HG02571 (cell line): ENCODE data around the gene AQP10.
"Not testable (repeated sequence)": the region's sequence is repeated elsewhere in the genome, so short reads cannot be mapped to it uniquely, and the experiment has no call there.

Source experiments
- ATAC-seq: cut with Tn5 transposase; IDR thresholded peaks from one replicate; pipeline ENCODE4 v1.9.1; 2021; ENCODE audit warnings: mild to moderate bottlenecking, moderate library complexity; ENCODE audit not compliant: unreplicated experiment

The AQP10 gene

DNA sequence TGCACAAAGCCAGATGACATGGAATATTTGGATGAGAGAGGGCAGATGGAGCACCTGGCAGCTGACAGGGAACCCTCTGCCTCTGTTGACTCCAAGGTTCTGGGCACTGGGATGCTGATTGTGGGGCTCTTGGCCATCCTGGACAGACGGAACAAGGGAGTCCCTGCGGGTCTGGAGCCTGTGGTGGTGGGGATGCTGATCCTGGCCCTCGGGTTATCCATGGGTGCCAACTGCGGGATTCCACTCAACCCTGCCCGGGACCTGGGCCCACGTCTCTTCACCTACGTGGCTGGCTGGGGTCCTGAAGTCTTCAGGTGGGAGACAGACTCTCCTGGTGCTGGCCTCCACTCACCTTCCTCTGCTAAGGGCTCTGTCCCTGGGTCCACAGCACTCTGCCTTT is 2.6 kb downstream of the AQP10 start:
- ATAC-seq: no peak

DNA sequence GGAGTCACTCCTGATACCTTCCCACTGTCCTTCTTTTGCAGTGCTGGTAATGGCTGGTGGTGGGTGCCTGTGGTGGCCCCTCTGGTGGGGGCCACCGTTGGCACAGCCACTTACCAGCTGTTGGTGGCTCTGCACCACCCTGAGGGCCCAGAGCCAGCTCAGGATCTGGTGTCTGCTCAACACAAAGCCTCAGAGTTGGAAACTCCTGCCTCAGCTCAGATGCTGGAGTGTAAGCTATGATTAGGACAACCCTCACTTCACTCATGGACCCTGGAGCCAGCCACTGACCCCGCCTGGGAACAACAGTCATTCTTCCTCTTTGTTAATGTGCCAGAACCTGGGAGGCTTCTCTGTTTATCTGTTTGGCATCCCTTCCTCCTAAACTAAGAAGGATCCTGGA is 3.3 kb downstream of the AQP10 start:
- ATAC-seq: no peak

DNA sequence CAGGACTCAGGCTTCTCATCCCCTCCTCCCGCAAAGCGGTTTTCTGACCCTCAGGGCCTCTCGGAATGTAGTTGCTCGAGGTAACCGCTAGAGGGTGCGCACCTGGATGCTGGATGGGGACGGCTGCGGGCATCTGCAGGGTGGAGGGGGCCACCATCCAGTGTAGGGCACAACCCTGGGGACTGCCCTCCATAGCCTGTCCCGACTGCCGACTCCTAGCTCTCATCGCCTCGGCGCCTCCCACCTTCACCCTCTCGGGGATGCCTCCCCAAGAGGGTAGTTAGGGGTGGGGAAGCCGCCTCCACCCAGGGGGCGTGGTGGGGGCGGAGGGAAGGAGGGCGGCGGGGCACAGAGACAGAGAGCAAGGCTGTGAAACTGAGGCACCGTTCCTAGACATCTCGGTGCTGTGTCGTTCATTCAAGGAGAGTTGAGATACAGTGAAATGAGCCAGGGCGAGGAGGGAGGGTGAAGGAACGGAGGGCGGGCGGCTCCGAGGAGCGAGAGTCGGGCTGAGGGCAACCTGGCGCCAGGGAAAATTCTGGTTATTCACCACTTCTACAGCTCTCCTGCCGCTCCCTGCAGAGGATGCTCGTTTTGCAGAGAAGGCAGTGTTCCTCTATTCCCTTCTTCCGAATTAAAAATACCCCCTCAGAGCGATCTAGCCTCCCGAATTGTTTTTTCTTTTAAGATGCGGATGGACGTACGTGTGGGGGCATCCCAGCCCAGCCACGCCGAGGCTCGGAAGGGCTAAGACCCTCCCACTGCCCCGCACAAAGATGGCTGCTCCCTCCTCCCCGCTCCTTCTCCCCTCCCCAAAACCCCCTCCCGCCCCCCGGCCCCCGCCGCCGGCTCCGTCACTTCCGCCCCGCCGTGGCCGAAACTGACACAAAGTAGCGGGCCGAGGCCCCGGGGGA is 4.0 kb downstream of the AQP10 start, which contains the start of gene ATP8B2:
ATP8B2 (plus strand) TSS at position 857 of the 914 bp plus-strand sequence. CDS start 2,617 bp downstream, outside the sequence.
- no peak for ATAC-seq

DNA sequence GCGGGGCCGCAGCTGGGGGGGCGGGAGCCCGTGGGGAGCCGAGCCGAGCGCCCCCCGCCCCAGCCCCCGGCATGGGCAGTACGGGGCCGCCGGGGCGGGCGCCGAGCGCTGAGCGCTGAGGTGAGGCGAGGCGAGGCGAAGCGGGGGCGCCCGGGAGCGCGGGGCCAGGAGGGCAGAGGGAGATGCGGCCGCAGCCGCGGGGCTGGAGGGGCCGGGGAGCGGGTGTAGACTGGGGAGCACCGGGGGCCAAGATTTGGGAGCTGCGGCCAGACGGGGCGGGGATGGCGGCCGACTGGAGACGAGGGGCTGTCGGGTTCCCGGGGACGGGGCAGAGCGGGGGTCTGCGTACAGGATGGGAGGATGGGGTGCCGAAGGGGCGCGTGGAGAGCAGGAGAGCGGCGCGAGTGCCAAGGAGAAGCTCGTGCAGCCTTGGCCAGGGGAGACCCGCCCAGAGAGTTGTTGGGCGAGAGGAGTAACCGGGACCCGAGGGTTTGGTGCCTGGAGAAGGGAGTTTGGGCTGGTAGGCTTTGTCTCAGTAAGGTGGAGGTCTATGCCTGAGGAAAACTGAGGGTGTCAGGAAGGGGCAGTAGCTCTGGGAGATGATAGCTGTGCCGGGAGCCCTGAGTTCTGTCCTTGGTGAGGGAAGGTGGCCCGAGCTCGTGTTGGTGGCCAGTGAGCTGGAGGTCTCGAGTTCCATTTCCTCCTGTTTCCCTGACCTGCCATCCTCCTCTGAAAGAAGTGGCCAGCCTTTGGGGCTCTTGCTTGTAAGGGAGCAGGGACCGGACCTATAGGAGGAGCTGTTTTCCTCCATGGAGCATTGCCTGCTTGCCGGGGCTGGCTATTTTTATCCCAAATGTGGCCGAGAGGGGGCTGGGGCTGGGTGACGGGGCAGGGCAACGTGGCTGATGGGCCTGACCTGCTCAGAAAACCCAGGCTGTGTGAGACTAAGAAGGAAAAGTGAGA is 5.0 kb downstream of the AQP10 start:
- ATAC-seq: no peak

DNA sequence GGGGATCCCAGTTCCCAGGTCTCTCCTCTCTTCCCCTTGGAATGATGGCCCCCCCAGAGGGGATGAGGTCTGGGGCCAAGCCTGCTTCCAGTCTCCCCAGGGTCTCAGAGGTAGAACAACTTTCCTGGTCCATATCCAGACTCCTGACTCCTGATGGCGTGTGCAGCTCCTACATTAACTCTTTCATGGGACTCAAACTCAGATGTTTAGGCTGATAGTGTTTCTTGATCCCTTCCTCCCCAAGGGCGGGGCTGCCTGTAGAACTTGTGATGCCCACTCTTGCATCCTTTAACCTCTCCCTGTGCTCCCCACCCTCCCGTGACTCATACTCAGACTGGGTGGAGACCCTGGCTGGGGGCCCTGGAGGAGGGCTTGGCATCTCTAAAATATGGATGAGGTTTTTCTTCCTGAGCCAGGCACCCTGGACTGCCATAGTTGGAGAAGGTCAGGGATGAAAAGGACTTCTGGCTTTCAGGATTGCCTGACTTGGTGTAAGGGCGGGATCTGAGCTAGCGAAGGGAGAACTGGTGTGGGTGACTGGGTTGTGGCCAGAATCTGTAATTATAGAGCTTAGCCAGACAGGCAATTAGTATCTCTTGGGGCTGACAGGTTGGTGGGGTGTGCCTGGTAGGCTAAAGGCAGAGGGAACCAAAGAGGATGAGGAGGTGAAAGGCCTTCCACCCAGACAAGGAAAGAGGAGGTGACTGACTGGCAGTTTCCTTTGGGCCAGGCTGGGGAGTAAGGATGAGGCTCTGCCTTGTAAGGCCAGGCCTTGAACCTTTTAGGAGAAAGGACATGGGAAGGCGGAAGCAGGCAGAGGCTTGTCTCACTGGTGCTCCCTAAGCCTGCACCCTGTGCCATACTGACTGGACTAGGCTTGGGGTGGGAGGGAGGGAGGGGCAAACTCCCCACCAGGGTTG is 5.9 kb downstream of the AQP10 start:
- ATAC-seq: no peak

DNA sequence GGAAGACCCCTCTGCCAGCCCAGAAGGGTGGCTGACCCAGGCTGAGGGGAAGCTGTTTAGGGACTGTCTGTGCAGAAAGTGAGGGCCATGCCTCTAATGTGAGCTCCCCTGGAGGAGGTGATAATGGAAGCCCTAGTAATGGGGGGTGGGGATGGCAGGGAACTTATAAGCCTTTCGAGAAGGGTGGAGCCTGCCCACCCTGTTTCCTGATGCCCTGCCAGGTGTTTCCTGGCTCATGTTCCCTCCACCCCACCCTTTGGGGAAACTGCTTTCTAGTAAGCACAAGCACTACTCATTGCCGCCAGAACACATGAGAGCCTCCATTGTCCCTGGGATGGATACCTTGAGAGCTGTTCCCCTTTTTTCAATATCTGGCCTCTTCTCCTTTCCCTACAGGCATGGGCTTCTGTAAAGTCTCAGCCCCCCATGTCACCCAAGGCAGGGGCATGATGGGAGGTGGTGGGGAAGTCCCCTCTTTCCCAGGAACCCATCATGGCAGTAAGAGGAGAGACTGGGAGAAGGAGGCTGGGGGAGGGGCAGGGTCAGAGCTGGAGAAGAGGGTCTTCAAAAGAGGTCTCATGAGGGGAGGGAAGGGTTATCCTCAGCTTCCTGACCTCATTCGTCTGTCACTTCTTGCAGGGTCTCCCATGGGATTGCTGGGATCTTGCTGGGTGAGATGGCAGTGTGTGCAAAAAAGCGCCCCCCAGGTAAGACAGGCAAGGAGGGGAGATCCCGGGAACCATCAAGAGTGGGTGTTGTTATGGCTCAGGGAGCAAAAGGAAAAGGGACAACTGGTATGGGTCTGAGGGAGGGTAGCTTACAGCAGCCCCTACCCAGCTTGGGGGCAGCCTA is 6.8 kb downstream of the AQP10 start:
- no peak for ATAC-seq

DNA sequence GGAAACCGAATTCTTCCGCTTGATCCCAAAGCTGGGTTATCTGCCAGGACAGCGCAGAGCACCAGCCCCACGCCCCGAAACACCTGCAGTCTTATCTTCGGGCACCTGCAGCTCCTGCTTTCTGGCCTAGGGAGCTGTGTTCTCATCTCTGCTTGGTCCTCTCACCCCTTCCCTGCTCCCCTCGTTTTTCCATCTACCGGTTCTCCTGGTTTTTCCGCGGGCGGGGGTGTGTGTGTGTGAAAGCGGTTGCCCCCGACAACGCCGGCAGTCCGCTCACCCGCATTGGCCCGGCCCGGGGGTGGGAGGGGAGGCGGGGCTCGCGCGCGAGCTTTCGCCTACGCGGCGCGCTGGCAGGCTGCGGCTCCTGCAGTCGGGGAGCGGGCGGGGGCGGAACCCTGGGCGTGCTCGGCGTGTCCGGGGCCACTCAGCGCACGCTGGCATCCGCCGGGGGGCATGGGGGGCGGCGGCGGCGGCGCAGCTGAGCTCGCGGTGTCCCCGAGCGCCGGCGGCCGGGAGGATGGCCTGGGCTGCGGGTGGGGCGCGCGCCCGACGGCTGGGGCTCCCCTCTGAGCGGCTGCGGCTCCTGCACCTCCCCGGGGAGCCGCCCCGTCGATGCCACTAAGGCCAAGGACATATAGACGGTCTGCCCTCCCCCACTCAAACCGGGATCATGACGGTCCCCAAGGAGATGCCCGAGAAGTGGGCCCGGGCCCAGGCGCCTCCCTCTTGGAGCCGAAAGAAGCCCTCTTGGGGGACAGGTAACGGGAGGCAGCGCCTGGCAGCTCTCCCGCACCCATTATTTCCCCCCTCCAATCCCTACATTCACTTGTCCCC is 7.6 kb downstream of the AQP10 start:
- ATAC-seq: no peak

DNA sequence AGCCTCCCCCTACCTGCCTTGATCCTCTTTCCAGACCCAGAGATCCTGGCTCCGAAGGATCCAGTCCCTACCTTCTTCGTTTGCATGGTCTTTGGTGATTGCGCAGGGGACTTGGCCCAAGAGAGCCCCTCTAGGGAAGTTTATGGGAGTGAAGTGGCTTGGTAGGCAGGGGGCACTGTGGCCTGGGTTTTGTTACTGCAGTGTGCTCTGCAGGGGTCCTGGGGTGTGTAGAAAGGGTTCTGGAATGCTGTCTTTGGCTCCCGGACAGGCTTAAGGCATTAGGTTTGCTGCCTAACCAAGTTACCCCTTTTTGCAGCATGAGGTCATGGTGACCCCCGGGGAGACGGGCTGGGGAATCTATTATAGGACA is 8.2 kb downstream of the AQP10 start:
- ATAC-seq: no peak

DNA sequence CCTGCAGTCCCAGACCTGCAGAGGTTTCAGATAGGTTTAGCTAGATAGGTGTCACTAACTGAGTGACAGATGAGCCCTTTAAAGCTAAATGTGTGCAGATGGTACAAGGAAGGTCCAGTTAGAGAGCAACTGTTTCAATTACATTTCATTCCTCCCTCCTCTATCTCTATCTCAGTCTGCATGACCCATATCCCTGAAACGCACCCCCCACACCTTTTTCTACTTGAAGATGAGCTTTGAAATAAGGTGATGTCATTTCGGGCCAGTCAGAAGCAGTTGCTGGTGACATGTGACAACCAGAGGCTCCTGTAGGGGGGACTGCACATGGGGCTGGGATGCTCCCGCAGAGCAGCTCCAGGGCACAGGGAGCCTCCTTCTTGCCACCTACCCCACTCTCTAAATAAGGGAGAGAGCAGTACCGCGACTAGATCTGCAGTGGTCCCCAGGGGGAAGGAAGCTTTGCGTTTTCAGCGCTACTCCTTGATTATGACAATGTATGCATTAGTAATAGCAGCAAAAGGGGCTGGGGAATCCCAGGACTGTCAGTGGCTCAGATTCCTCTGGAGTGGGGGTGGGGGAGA is 8.7 kb downstream of the AQP10 start:
- no peak for ATAC-seq

DNA sequence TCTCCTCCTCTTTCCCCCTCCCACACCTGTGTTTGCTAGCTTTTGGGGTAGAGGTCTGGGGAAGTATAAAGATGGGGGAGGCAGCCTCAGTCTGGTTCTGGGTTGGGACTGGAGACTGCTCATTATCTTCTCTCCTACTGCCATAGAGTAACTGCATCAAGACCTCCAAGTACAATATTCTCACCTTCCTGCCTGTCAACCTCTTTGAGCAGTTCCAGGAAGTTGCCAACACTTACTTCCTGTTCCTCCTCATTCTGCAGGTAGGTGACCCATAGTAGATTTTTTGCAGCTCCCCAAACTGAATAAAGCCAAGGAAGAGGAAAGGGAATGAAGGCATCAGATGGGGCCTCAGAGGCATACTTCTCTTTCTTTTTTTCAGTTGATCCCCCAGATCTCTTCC is 9.8 kb downstream of the AQP10 start:
- ATAC-seq: no peak

DNA sequence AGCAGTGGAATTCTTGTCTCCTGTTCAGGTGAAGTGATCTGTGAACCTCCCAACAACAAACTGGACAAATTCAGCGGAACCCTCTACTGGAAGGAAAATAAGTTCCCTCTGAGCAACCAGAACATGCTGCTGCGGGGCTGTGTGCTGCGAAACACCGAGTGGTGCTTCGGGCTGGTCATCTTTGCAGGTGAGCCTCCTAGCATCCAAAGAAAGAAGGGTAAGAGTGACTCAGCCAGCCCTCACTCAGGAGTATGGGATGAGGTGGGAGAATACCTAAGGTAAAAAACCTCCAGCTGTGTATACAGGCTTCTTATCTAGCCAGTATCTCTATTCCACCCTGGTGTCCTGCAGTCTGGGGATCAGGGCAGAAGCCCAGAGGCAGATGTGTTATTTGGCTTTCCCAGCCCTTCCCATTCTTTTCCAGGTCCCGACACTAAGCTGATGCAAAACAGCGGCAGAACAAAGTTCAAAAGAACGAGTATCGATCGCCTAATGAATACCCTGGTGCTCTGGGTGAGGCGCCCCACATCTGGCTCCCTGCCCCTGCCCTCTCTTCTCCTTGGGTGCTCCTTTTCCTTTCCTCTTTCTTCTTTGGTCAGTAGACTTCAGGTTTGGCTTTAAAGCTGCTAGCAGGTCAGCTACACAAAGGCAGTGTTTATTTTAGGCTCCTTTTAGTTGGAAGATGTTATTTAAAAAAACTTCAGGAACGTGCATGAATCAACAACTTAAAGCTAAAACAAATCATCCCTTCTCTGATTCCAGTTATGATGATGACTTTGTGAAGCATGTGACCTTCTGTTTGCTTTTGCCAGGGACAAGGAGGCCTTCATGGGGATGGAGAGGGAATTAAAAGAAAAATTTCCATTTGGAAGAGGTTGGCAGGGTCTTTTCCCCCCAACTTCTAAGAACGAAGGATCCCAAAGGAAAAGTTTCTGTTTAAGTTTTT is 13.5 kb downstream of the AQP10 start:
- no peak for ATAC-seq

DNA sequence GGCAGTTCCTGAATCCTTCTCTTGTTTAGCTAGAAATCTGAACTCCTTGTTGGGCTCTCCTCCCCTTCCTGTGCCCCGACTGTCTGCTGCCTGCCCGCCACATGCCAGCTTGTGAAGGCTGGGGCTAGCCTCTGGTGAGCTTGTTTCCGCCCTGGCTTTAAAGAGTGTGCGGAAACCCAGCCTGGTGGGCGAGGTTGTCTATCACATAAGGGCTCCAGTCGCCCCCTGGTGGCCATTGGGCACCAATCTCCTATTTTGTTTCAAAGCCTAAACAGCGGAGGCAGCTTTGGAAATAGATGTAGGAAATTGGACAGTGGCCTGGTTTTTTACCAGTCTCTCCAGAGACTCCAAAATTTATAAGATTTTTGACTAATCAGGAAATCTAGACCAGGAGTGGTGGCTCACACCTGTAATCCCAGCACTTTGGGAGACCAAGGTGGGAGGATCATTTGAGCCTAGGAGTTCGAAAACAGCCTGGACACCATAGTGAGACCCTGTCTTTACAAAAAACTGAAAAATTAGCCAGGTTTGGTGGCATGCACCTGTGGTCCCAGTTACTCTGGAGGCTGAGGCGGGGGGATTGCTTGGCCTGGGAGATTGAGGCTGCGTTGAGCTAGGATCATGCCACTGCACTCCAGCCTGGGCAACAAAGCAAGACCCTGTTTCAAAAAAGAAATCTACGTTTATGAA is 14.3 kb downstream of the AQP10 start:
- no peak for ATAC-seq

DNA sequence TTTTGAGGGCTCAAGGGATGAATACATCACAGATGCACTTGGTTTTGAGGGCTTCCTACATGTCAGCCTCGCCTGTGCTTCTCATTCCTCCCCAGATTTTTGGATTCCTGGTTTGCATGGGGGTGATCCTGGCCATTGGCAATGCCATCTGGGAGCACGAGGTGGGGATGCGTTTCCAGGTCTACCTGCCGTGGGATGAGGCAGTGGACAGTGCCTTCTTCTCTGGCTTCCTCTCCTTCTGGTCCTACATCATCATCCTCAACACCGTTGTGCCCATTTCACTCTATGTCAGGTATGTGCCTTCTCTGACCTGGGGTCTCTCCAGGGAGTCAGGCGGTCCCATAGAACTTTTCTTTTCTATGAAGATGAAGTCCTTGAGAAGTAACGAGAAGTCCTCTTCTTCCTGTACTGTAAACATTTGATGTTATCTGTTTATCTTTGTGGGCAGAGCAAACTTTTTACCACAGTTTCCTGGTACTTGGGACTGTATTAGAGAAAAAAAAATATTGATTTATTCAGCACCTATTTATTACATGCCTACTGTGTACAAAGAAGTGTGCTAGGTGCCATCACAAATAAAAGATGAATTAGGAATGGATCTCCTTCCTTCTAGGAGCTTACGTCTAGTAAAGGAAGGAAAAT is 16.5 kb downstream of the AQP10 start:
- no peak for ATAC-seq

DNA sequence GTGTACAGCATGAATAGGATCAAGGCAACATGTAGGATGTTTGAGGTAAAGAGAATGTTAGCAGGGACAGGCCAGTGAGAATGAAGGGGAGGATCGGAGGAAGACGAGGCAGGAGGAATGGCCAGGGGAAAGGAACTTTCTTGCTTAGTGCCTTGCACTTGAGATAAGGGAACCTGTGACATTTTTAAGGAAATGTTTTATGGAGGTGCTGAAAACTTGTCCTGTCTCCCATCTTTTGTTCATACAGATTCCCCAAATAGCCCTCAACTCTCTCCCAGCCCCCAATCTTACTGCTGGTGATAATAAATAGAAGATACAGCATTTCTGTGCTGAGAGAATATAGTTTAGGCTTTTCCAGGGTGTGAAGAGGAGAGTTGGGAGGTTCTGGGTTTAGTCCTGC is 18.0 kb downstream of the AQP10 start:
- no peak for ATAC-seq

DNA sequence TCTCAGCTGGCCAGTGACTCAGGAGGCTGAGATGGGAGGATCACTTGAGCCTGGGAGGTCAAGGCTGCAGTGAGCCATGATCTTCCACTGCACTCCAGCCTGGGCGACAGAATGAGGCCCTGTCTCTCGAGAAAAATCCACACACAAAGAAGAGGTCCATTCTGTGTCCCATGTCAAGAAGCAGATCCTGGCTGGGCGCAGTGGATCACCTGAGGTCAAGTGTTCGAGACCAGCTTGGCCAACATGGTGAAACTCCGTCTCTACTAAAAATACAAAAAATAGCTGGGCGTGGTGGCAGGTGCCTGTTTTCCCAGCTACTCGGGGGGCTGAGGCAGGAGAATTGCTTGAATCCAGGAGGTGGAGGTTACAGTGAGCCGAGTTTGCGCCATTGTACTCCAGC is 20.5 kb downstream of the AQP10 start:
- ATAC-seq: not testable (repeated sequence)

DNA sequence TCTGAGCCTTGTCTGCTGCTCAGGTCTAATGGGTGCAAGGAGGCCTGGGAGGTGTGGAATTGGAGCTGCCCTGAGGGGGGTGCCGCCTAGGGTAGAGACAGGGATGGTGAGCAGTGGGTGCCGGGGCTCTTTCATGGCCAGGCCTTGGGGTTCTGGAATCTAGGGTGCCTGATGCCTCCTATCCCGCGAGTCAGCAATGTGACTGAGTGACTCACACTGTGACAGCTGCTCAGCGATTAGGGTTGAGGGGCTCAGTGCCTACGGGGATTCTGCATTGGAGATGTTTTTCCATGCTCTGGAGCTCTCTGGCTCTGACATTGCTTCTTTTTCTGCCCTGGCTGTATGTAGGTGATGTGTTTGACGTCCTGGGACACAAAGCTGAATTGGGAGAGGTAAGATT is 21.2 kb downstream of the AQP10 start:
- no peak for ATAC-seq
